T47D (cell line): Measurements from ENCODE around the gene HNRNPA3.

Experiments
- DNase-seq, 2 experiments: peaks; one replicate each; pipeline versions ENCODE4 v3.0.0 to v3.0.0-alpha.2; 2011 to 2012; ENCODE audit warnings: low read depth in 1 of 2, low spot score in 1 of 2
- JUND ChIP-seq: IDR thresholded peaks from 2 replicates; pipeline ENCODE4 v1.6.1; 2012; ENCODE audit warnings: low read depth
- in situ Hi-C: cut with HindIII; loops from 2 replicates; pipeline ENCODE4 v1.10.0; 2016; ENCODE audit warnings: low sequenced_read_pairs, low pct_unique_long_range_greater_than_20kb

HNRNPA3 gene

GRCh38 chr2:177212106-177212890 is at the start of gene HNRNPA3:
Gene HNRNPA3, plus strand, starts transcription at chr2:177212794. Its CDS starts 6 bp downstream, at chr2:177212800.
- DNase-seq, result peak; percentile 86 to 97
- in situ Hi-C loops, result no loop called here
- TF ChIP-seq JUND, result no peak

- in situ Hi-C loops, result no loop called here
- TF ChIP-seq JUND, result no peak
Measured at GRCh38 chr2:177164131-177164530, 48.5 kb upstream of the HNRNPA3 start.

DNA sequence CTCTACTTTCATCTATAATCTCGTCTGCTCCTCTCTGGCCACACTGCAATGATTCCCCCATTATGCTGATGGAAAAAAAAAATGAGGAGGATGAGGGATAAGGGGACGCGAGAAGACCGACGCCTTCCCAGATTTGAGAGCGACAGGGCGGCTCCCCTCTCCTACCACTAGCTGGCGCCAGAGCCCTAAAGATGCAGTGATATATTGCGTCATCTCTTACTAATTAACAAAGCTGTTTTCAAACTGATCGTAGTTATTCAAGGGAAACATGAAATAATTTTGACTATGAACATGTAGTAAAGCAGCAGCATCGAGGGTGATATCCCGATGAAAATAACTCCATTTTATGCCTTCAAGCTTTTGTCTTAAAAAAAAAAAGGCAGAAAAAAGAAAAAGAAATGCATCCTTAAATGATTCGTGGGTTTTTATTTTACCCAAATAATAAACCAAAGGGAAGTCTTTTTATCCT is 48.0 kb upstream of the HNRNPA3 start:
- in situ Hi-C loops, result no loop called here
- TF ChIP-seq JUND, result no peak

More at GRCh38 chr2:177164131-177164530, 48.5 kb upstream of the HNRNPA3 start:
- no peak for DNase-seq

GRCh38 chr2:177165061-177165583 is 47.5 kb upstream of the HNRNPA3 start:
- in situ Hi-C loops, result no loop called here
- DNase-seq, result no peak
- TF ChIP-seq JUND, result no peak

More for the DNA sequence above, 48.0 kb upstream of the HNRNPA3 start:
- DNase-seq, result peak in 1 of 2 experiments; percentile 84

DNA sequence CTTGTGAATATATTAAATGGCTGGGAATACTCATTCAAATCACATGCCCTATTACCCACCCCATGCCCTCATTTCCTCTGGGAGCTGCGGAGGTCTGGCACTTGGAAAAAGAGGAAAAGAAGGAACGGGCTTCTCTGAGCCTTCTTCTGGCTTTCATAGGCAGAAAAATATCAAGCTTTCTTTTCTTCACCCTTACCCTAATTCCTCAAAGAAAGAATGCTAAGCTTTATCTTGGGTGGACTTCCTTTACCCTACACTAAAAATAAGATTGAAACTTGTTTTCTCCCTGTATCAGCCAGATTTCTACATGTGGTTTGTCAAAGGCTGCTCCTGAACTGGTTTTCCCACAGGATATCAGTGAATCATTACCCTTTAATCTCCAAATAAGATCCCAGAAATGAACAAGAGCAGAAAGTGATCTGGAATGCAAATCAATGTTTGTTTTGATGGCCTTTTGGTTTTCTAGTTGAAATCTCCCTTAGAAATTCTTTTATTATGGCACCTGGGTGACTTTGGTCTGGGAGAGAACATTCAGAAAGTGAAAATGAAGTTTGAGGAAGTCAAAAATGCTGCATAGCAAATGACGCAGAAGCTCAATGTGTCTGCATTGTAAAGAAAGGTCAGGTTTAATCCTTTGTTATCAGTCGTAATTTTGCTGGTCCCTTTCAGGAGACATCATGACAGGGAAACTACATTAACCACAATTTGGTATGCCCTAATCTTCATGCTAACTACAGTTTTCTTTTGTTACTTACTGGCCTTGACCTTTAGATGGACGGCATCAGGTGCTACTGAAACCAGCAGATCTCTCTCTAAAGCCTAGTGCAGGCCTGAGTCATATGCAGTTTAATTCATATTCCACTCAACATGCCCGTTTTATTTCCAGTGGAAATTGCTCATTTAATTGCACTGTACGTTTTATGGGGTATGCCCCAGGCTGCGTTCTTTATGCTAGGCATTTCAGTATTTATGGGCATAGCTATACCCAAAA is 46.6 kb upstream of the HNRNPA3 start:
- in situ Hi-C loops, result no loop called here
- no peak for DNase-seq
- no peak for TF ChIP-seq JUND

GRCh38 chr2:177169810-177170514 is 42.6 kb upstream of the HNRNPA3 start:
- peak; percentile 17 to 93 for DNase-seq
- 0 out of 2 replicates have a peak, but pooled peaks have one; percentile 46 for TF ChIP-seq JUND

DNA sequence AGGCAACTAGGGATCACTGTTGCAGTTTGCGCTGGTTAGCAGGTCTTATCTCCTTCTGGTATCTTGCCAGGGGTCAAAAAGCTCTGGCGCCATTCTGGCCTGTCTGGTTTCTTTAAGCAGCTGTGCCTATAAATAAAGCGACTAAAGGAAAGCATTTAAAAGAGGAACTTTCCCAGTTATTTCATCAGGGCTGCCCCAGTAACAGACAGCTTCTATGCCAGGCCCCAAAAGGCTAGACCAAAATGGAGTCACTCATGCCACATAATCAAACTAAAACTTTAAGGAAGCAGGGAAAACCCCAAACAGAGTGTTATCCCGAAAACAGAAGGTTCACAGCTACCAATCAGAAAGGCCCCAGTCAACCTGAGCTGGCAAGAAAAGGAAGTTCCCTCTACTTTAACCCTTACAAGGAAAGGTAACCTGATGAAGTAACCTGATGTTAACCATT is 41.2 kb upstream of the HNRNPA3 start:
- peak in 1 of 2 experiments; percentile 74 for DNase-seq
- no peak for TF ChIP-seq JUND
- in situ Hi-C loops, result no loop called here

More at GRCh38 chr2:177169810-177170514, 42.6 kb upstream of the HNRNPA3 start:
- in situ Hi-C loops, result no loop called here

- no peak for TF ChIP-seq JUND
- no peak for DNase-seq
- in situ Hi-C loops, result no loop called here
Measured at GRCh38 chr2:177172034-177172880, 40.3 kb upstream of the HNRNPA3 start.

GRCh38 chr2:177174486-177174885 is 38.1 kb upstream of the HNRNPA3 start:
- no peak for DNase-seq
- in situ Hi-C loops, result no loop called here
- no peak for TF ChIP-seq JUND

DNA sequence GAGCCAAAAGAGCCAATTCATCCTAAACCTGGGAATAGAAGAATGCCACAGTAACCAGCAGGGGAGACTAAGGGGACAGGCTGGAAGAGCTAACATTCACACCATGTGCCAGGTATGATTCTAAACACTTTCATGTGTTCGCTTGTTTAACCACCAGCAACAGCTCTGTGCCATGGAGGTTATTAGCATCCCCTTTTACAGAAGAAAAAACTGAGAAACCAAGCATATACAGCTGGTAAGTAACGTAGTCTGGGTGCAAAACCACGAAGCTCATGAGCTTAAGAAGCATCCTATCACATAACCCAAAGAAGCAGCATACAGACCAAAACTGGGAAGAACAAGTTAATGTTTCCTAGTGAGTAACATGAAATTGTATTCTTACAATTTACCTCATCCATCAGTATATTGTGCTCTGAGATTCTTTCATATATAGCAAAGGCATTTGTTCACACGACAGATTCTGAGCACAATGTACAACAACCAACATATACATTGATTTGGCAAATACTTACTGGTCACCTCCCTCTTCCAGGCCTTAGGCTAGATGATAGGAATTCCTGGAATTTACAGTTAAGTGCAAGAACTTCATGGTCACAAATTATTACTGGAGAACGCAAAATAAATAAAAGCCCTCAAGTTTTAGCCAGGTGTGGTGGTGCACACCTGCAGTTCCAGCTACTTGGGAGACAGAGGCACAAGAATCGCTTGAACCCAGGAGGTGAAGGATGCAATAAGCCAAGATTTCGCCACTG is 36.5 kb upstream of the HNRNPA3 start:
- DNase-seq, result peak in 1 of 2 experiments; percentile 51
- TF ChIP-seq JUND, result no peak
- in situ Hi-C loops, result no loop called here
